Endothelial cell of hepatic sinusoid (primary cell): ENCODE measurements around the gene RABL3.
"Not testable (repeated sequence)": the region's sequence is repeated elsewhere in the genome, so short reads cannot be mapped to it uniquely, and the experiment has no call there.

ENCODE experiments used
- in situ Hi-C: cut with HindIII; loops from 2 replicates; pipeline ENCODE4 v1.10.0; 2017; ENCODE audit warnings: low sequenced_read_pairs

The RABL3 gene

DNA sequence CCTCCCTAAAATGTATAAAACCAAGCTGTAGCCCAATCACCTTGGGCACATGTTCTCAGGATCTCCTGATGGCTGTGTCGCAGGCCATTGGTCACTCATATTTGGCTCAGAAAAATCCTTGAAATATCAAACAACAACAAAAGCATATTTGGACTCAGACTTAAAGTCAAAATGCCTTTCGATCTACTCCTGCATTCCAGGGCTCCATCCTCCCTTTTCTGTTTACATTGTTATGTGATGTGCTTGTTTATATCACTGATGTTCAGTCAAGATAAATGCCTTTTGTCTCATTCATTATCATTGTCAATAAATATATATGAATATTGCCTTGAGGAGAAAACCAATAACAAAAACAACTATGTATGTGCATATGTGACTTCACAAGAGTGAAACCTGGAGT, 92.0 kb downstream of the RABL3 start:
- in situ Hi-C loops = no loop called here

DNA sequence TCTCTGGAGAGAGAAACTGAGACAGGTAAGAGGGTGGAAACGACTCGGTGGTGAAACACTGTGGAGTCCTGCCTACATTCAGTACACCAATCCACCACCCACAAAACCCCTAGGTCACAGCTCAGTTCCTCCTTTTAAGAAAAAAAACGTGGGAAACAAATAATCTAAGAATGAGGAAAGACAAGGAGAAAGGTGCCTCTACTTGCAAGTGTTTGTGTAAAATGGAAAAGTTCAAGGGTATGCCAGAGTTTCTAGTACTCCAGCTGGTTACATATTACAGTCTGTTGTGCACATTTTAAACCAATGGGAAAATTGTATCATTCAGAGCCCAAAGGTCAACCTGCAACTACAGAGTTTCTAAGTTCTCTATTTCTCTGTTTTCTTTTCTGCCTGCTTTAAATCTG, 92.5 kb downstream of the RABL3 start:
- in situ Hi-C loops = loop anchor here (5.0 kb wide), 1 partner anchor 43 kb away; no protein-coding TSS in a partner anchor

DNA sequence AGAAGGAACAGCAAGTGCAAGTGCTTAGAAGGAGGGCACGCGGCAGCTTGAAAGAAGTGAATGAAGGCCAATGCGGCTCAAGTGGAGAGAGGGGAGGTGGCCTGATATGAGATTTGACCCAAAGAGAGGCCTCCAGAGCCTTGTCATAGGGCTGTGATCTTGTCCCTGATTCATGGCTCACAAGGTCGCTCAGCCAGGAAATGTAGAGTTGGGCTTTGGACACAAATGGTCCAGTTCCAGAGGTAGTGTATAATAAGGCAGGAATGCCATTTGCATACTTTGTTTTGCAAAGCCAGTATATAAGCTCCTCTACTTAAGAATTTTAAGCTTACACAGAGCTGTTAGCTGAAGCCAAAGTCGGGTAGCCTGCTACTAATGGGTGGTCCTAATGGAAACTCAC, 94.0 kb downstream of the RABL3 start:
- in situ Hi-C loops = loop anchor here (5.0 kb wide), 1 partner anchor 41 kb away; no protein-coding TSS in a partner anchor

DNA sequence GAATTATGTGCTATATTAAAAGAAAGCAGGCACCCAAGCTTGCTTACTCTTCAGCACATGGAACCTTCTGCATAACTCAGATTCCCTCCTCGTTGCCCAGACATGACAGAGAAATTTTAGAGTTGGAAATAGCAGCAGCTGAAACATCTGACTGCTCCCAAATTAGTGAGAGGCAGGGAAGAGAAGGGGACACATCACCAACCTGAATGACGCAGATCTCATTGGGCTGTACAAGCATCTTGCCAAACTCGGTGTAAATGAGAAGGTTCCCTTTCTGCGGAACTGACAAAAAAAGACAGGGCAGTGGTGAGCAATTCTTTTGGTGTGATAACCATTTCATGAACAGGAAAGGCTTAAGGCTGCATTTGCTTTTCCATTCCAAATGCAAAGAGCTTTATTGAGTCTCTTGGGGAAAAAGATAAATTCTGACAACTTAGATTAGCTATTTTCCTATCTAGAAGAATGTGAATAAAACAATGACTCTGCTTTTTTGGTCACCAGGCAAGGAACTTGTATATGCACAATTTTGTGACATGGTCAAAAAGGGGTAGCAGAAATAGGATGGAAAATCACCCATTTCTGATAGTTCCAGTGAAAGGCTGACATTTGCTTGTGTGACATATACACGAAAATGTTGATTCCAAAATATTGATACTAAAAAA, 95.4 kb downstream of the RABL3 start:
- in situ Hi-C loops = loop anchor here (5.0 kb wide), 1 partner anchor 40 kb away; no protein-coding TSS in a partner anchor

DNA sequence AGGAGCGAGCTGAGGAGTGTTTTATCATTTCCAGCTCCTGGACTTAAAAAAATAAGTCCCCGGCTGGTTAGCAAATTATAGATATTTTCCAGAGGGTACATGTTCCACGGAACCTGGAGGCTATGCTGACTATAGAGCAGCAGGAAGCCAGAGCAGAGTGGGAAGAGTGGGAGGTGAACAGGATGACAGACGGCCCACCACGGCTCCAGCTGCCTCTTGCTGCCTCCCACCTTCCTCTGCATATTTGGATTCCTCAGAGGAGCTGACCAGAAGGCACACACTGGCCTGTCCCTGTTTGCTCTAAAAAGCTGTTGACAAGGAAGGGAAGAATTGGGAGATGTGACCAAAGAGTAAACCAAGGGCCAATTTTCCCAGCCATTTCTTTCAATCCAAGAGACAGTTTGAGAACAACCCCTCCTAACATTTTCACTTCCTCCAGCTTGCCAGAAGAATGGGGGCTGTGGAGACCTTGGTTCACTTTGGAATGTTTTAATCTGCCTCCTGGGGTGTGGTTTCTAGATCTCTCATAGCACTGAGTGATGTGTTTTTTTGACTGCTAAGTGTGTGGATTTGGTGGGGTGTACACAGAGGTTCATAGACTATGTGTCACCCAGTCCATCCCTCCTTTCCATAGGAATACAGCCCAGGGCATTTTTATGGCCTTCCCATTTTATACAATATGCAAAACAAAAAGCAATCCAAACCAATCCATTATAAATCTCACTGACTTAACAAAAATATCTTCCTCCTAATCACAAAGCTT, 97.1 kb downstream of the RABL3 start:
- in situ Hi-C loops = loop anchor here (5.0 kb wide), 1 partner anchor 38 kb away; no protein-coding TSS in a partner anchor

DNA sequence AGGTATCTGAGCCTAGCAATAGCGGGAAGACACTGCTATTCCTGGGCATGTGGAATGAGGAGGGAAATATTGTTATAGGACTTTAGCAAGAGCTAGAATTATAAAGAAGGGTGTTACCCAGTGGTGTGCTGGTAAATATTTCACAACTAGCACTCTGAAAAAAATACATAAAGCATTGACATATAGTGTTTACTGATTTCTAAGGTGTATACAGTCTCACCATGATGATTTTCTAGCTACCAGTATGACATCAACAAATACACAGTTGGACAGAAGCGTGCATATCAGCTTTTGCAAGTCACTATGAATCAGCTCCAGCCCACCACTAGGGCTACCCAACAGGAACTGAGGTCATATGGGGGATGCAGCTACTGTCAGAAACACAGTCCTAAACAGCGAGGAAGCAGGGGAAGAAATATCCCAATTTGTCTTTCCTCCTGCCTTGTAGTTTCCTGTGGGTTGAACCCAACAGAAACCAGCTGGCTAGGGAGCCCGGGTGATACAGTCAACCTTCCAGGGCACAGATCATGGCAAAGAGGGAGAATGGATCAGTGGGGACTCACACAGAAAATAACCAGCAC, 99.9 kb downstream of the RABL3 start:
- in situ Hi-C loops = no loop called here

DNA sequence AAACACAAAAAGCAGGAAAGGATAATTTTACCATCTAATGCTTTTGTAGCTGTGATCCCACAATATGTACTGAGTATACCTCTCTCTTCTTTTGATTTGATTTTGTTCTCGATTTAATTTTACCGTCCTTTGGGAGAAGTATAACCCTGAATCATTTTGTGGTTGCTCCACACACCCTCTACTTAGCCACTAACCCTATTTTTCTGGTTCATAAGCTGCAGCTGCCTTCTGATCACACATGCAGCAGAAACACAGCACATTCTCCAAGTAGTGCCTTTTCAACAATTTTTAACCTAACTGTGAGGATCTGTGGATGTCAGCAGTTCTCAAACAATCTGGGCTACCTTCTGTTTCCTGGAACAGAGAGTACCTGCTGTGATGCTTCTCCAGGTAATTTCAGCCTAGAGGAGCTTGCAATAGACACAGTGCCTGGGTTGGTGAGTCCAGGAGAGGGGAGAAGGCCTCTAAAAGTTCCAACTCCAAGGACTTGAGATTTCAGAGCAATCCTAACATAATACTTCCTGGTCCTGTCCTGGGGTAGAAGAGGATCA, 100.5 kb downstream of the RABL3 start:
- in situ Hi-C loops = no loop called here

DNA sequence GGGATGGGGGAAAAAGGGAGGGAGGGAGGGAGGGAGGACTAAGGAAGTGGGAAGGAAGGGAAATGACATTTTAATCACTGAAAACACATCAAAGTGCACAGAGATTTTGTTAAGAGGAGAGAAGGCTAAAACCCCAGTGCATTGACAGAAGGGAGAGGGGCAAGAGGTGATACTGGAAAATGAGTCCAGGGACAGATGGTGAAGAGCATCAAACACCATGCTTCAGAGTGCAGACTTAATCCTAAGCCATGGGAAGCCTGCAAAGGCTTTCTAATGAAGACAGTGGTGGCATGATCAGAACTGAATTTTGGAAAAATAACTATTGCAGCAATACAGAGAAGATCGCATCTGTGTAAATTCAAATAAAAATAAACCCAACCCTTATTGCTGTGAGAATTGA, 102.1 kb downstream of the RABL3 start:
- in situ Hi-C loops = no loop called here

DNA sequence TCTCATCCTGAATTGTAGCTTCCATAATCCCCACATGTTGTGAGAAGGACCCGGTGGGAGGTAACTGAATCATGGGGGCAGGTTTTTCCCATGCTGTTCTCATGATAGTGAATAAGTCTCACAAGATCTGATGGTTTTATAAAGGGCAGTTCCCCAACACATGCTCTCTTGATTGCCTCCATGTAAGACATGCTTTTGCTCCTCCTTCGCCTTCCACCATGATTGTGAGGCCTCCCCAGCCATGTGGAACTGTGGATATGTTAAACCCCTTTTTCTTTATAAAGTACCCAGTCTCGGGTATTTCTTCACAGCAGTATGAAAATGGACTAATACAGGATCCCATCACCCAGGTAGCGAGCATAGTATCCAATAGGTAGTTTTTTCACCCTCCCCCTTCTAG, 103.5 kb downstream of the RABL3 start:
- in situ Hi-C loops = not testable (repeated sequence)

DNA sequence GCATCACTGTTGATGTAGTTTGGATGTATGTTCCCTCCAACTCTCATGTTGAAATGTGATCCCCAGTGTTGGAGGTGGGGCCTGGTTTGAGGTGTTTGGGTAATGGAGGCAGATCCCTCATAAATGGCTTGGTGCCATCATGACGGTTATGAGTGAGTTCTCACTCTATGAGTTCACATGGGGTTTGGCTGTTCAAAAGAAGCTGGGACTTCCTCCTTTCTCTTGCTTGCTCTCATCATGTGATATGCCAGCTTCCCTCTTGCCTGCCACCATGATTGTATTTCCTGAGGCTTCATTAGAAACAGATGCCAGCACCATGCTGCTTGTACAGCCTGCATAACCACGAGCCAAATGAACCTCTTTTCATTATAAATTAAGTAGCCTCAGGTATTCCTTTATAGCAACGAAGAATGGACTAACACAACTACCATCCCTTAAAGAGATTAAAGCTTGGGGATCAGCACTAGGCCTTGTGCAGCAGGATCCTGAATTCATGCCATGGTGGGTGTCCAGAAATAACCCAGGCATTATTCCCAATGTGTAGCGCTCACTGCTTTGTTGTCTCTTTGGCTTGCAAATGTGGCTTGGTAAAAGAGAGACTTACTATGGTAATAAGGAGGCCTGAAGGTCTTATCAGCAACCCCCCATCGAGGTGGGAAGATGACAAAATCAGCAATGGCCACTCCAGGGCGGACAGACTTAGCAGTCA, 104.3 kb downstream of the RABL3 start:
- in situ Hi-C loops = no loop called here

DNA sequence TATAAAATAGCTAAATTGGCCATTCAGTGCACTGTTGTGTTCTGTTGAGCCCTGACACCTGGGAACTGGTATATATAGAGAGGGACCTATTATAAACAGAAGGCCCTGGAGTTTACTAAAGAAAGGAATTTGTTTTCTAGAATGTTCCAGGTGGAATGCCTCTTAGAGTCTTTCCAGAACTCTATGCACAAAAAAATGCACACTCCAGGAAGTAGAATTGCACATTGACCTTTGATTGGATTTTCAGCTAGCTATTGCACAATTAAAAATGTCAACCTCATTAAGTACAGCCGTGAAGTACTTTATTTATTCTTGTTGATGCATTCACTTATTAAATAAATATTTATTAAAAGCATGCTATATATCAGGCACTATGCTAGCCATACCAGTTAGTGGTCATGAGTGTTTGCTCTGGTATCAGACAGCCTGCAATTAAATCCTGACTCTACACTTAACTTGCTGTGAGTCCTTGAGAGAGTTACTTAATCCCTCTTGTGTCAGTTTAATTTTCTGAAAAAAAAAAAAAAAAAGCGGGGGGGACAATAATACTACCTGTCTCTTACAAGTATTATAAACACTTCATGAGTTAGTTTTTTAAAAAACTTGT, 105.4 kb downstream of the RABL3 start:
- in situ Hi-C loops = no loop called here
